ENCODE measurements around the gene CBL.

GRCh38 chr11:119218141-119218878 lies 12.2 kb downstream of the CBL start:
- TF ChIP-seq CTCF (IDR thresholded peaks at IDR 0.05; ENCODE audit: insufficient read depth, low read depth, low read length), result no peak
- no peak for TF ChIP-seq EZH2 (IDR thresholded peaks at IDR 0.05; ENCODE audit: insufficient read depth, low read length)

All from astrocyte (in vitro differentiated cells and primary cell).